ENCODE measurements around the gene FSTL5.

Gene FSTL5

DNA sequence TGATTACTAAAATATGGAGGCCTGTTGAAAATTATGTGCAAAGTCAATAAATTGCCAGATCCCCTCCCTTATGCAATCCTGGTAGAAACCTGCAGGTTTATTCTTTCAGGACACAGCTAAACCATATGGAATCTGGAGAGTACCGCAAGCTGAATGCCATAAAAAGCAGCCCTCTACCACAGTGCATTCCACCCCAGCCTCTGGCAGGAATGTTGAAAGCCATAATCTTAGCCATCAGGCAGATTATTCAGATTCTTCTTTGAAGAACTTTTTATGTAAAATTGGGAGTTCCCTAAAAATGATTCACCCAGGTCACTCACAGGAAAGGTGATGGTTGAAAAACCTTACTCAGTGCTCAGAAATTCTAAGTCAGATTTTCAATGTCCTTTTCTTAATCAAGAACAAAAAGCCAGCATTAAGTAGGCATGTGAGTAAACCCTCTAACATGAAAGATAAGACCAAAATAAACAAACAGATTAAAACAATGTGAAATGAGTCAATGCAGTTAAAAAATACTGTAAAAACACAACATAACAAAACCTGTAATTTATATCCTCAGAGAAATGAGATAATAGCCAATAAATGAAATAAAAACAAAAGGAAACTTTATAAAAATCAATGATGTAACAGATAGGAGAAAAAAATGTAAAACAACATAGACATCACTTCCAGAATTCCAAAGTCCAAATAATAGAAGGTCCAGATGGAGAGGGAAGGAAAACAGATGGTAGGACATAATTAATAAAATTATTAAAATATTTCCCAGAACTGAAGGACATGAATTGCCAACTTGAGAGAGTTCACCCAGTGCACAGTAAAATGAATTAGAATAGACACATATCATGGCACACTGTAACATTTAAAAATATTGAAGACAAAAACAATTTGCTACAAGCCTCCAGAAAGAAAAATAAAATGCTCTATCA, 226.9 kb downstream of the FSTL5 start:
- DNase-seq = no peak

DNA sequence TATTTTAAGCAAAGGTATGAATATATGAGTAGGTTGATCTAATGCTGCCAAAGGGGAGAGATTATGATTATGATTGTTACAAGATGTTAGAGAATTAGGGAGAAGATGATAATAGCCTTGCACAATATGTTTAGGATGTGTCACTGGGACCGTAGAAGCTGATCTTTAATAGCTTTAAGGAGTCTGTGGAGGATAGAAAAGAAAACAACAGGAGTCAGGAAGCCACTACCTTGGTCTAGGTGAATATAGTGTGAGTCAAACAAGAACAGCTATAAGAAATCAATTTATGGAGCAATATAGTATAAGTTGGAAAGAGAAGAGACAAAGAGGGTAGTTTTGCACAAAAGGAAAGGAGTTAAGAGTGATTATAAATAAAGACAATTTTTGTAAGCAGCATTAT, 232.7 kb downstream of the FSTL5 start:
- DNase-seq = peak; percentile 2

GRCh38 chr4:161929956-161930355, 233.8 kb downstream of the FSTL5 start:
- no peak for DNase-seq

DNA sequence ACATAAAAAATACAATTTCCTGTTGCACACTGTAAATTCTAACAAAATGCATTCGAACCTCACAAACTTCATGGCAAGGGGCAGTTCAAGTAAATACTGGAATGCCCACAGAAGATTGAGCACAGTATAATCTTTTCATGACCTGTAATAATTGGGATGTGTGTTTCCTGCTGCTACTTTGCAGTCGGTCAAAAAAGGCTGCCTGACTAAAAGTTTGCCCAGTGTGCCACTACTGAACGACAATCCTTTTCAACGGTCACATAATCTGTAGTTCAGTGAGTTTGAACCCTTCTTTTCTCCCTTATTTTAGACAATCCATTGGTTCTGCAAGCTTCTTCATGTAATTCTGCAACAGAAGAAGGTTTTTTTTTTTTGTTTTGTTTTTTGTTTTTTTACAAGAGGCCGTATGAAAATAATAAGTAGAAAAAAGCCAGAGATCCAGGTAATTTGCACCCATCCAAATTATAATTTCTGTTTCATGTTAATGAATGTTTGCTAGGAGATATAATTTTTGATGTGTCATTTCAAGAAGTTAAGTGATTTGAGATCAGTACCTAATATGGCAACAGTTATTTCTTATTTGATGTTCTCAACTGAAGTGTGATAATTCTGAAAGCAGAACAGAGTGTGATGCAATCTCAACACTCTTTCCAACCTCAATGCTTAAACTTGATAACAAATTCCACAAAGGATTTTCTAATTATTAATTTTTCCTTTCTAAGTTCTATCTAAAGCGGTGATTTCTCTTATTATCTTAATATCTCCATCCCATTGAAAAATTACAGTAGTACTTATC, 237.6 kb downstream of the FSTL5 start:
- DNase-seq = no peak

- peak; percentile 4 for DNase-seq
Measured at GRCh38 chr4:161920304-161921052, 243.3 kb downstream of the FSTL5 start.

- DNase-seq = no peak
Measured at GRCh38 chr4:161919442-161920220, 244.2 kb downstream of the FSTL5 start.

GRCh38 chr4:161916035-161916434, 247.8 kb downstream of the FSTL5 start:
- DNase-seq = no peak

- no peak for DNase-seq
Measured at GRCh38 chr4:161907590-161907955, 256.2 kb downstream of the FSTL5 start.

DNA sequence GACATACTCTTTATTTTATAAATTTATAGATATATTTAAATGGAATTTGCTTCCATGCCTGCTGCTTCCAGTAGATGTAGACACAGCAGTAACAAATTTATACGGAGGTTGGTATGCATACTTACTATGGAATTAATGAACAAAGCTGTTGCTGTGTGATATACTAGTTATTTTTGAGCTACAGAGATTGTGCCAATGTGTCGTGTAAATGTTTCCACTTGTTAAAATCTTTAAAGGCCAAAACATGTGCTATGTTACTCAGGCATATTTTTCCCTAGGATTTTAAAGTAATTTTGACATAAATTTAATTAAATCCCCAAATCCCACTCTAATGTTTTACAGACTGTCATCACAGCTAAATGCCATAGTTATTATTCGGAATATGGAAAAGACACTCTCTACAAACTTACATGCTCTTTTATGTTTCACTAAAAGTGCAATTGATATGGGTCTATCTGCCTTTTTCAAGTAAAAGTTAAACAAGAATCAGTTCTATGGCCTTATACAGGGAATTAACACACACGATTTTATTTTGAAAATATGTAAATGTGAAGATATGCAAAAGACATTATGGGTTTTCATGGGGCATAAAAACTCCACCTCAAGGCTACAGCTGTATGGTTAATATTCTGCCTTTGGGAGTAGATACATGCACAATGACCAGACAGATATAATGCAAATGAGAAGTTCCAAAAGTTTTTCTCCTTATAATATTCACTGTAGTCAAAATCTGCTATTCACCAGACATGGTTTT, 256.8 kb downstream of the FSTL5 start:
- DNase-seq = no peak

DNA sequence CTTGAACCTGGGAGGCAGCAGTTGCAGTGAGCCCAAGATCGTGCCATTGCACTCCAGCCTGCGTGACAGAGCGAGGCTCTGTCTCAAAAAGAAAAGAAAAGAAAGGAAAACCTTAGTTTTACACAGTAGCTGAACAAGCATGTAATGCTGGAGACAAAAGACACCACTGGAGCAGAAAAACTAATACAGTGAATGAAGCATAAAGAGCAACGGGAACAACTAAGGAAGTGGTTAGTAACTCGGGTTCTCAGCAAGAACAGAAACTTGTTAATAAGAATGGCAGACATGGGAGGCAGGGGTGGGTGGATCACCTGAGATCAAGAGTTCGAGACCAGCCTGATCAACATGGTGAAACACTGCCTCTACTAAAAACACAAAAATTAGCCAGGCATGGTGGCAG, 263.7 kb downstream of the FSTL5 start:
- DNase-seq = no peak

DNA sequence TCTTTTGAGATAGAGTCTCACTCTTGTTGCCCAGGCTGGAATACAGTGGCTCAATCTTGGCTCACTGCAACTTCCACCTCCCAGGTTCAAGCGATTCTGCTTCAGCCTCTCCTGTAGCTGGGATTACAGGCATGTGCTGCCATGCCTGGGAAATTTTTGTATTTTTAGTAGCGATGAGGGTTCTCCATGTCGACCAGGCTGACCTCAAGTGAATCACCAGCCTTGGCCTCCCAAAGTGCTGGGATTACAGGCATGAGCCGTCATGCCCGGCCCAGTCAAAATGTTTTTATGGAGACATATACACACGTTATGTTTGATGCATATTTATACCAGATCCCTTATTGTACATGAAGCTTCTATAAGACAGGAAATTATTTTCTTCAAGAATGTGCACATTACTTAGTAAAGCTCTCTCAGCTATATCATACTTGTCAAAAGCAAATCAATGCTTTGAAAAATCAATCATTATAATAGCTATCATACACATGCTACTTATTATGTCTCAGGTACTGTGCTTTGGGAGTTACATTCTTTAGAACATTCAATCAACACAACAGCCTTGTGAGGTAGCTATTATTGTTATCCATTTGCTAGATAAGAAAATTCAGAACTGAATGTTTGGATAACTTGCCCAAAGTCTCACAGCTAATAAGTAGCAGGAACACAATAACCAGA, 269.2 kb downstream of the FSTL5 start:
- DNase-seq = no peak

- DNase-seq = no peak
Measured at GRCh38 chr4:161894014-161894413, 269.8 kb downstream of the FSTL5 start.

DNA sequence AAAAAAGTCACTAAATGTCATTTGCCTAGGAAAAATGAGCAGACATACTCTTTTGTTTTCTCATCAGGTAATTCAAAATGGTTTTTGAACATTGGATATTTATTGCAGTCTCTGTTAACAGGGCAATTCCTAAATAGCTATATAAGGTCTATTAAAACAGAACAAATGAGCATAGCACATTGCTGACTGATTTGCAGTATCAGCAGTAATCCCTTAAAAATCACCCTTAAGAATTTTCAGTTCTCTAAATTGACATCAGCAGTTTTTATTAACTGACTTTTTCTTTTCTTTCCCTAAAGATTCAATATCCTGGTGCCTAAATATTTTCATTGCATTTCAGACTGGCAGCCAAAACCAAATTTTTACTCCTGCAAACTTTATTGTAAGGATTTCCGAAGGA, 270.2 kb downstream of the FSTL5 start:
- no peak for DNase-seq

- DNase-seq = no peak
Measured at GRCh38 chr4:161892951-161893350, 270.8 kb downstream of the FSTL5 start.

- DNase-seq = peak; percentile 2
Measured at GRCh38 chr4:161883157-161883556, 280.6 kb downstream of the FSTL5 start.

DNA sequence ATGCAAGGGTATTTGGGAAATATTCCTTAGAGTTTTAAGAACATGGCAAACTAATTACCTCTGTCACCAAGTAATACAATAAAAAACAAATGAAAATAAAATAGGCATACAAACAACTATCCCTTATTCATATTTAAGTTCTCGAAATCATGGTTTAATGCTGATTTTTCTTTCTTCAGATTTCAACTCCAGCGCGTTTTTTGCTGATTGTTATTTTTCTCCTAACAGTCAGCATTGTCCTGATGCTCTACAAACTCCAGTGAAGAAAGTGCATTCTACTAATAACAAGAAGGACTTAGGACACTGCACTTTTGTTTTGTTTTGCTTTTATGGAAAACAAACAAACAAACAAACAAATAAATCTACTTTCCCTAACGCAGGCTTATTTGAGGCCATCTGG, 282.4 kb downstream of the FSTL5 start:
- no peak for DNase-seq

DNA sequence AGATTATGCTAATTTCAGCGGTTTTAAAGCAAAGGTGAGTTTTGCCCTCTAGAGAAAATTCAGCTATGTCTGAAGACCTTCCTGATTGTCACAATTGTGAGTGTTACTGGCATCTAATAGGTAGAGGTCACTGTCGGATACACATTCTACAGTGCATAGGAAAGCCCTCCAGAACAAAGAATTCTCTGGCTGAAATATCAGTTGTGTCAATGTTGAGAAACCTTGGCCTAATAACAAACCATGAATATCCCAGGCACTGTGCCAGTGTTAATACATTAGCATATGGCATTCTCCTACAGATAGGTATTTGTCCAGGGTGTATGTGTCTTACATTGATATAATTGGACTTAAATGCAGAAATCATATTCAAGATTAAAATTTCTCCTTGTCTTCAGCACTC, 294.3 kb downstream of the FSTL5 start:
- DNase-seq = no peak

GRCh38 chr4:161856711-161857326, 307.0 kb downstream of the FSTL5 start:
- no peak for DNase-seq

GRCh38 chr4:161850631-161851030, 313.2 kb downstream of the FSTL5 start:
- no peak for DNase-seq

- peak; percentile 19 for DNase-seq
Measured at GRCh38 chr4:161841759-161842158, 322.0 kb downstream of the FSTL5 start.

GRCh38 chr4:161829591-161829990, 334.2 kb downstream of the FSTL5 start:
- no peak for DNase-seq

All from NCI-H82 (cell line).